SIG-M5 (cell line): ENCODE results near the gene SIK3.

ENCODE experiments used
- DNase-seq: peaks from one replicate; lab custom pipeline; 2025; lab: John Stamatoyannopoulos, UW

Gene SIK3

DNA sequence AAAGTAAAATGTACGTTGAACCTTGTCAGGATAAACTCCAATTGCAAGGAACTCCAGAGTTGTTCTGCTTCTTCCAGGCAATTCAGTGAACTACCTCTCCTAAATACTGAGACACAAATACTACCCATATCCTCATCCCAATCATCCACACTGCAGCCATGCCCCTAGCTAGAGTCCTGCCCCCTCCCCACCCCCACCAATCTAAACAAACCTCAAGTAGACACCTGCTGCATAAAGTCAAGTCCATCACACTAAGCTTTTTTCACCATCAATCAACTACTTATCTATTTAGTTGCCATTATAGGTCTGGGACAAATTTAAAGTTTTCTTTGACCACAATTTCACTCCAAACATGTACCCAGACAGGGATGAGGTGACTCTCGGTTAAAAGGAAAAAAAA is 167.6 kb downstream of the SIK3 start:
- no peak for DNase-seq

GRCh38 chr11:116930177-116930576 is 168.1 kb downstream of the SIK3 start:
- no peak for DNase-seq

DNA sequence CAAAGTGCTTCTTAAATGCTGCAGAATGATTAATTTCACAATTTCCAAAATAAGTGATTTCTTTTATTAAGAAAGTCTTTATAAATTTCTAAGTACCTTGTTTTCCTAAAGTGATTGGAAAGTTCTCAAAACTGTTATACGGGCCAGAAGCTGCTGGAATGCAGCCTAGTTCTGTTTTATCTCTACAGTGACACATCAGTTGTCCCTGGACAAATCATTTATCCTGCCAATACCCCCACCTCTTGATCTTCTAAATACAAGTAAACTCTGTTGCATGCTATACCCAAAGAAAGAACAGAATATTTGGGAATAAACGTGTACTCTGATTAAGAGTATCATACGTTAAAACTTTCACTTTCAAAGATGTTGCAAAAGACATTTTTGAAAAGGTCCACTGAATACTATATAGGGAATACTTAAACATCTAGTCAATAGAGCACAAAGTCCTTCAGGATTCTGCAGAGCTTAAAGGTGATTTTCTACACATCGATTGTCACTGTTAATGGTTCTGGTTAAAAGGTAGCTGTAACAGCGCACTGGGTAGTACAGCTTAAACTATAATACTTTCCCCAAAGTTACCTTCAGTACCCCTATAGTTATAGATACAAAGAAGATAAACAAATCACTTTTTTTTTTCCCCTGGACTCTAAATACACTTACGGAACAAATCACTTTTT is 168.7 kb downstream of the SIK3 start:
- no peak for DNase-seq

- DNase-seq = no peak
These were observed 169.4 kb downstream of the SIK3 start for GRCh38 chr11:116928845-116929244.

DNA sequence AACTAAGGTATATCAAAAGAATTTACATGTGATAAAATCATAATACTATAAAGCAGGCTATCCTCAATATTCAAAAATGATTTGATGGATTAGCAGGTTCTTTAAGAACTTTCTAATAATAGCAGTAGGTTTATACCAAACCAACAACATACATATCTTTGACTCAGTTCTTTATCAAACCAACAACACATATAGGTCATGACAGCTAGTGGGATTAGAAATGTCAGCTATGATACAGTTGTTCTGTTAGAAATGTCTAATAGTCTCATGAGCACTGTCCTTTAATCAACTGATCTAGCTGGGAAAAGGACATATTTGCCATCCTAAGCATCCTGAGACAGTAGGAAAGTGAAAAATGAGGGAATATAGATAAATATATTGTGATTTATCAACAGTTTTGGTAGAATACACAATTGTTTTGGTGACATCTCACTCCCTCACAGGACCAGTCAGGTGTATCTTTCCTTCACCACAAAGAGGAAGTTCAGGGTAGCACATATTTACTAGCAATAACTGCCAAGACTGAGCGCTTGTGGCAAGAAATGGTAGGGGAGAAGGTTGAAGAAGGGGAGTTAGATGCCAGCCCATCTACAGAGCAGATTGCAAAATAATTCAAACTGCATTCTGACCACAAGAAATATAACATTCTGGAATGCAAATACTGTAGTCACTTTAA is 170.0 kb downstream of the SIK3 start:
- DNase-seq = no peak

GRCh38 chr11:116927163-116927974 is 170.9 kb downstream of the SIK3 start:
- DNase-seq = no peak

- DNase-seq = no peak
These were observed 173.2 kb downstream of the SIK3 start for GRCh38 chr11:116925050-116925449.

- DNase-seq = no peak
These were observed 179.1 kb downstream of the SIK3 start for GRCh38 chr11:116918925-116919655.

DNA sequence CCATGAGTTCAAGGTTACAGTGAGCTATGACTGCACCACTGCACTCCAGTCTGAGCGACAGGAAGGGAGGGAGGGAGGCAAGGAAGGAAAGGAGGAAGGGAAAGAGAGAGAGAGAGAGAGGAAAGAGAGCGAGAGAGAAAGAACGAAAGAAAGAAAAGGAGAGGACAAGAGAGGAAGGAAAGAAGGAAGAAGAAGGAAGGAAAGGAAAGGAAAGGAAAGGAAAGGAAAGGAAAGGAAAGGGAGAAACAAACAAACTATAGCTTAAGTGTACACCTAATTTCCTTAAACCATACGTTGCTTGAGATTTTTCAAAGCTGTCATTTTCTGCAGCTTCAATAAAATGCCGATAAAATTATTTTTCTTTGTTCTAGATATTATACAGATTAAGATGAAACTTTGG is 180.6 kb downstream of the SIK3 start:
- no peak for DNase-seq

GRCh38 chr11:116916886-116917285 is 181.3 kb downstream of the SIK3 start:
- DNase-seq = no peak

- DNase-seq = no peak
These were observed 182.2 kb downstream of the SIK3 start for GRCh38 chr11:116916052-116916451.

DNA sequence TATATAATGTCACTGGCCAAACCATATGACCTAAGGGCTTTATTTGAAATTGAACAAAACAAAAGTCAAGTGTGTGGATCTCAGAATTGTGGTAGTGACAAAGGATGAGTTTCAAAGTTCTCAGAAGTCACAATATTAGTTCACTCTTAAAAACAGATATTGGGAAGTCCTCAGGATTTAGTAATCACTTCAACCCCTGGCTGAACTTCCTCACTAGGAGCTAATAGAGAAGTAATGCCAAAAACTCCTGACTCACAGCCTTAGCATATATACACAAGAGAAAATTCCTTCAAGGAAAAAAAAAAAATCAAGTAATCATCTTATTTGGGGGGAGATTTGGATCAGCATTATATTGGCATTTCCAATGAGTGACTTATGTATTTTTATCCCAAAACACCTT is 185.2 kb downstream of the SIK3 start:
- no peak for DNase-seq

- DNase-seq = no peak
These were observed 186.1 kb downstream of the SIK3 start for GRCh38 chr11:116911976-116912734.

GRCh38 chr11:116910847-116911246 is 187.4 kb downstream of the SIK3 start:
- no peak for DNase-seq

GRCh38 chr11:116910378-116910777 is 187.8 kb downstream of the SIK3 start:
- DNase-seq = no peak

DNA sequence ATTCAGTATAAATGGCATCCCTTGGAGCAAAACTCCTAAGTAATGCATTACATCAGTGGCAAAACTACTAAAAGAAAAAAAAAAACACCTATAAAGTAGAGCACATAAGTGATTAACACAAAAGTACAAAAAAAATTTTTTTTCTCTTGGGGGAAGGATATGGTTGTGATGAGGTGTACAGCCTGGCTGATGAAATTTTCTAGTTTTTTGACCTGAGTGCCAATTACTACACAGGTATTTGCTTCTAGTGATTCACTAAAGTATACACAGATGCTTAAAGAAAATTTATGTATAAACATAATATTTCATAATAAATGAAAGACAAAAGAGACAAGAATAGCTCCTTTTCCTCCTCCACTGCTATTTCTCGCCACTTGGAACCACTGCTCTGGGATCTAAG is 189.0 kb downstream of the SIK3 start:
- DNase-seq = no peak

- DNase-seq = no peak
These were observed 191.7 kb downstream of the SIK3 start for GRCh38 chr11:116906479-116906878.

DNA sequence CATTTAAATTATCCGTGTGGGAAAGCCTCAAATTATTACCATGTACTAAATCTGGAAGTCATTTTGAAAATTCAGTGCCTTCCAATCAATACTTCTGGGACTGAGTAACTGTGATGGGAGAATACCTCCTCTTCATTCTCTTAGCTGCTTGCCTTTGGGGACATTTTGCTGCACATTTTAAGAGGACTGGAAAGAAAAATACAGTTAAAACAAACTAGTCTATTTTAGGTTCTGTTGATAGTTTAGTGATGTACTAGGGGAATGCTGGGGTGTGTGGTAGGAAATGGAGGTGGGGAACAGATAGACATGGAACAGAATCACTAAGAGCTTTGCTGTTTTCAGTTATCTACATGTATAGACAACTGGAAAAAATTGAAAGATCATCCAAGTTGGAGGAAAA is 195.1 kb downstream of the SIK3 start:
- DNase-seq = no peak

DNA sequence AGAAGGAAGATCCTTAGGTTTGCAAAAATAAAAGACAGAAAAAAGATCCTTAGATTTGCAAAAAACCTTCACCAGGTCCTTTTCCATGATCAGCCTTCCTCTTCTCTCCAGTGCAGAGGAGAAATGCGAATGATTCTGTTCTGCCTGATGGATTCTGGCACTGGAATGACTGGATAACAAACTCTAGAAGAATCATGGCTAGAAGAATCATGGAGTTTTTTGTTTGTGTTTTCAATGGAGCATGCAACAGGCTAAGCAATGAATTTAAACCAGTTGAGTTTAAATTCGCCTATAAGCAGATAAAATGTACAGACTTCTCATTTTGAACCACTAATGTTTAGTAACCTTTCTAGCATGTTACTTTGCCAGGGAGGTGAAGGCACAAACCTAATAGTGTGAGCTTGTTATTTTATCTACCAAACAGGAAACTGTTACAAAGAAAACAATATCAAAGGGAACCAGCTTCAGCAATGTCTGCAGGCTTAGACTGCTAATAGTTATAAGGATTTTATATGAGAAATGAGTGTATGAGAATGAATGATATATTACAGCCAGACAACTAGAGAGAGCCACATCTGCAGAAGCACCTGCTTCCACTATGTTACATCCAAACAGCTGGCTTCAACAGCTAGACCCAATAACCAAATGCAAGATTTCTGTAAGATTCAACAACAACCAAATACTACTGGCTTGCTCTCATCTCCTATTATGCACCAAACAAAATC is 196.1 kb downstream of the SIK3 start:
- DNase-seq = no peak

DNA sequence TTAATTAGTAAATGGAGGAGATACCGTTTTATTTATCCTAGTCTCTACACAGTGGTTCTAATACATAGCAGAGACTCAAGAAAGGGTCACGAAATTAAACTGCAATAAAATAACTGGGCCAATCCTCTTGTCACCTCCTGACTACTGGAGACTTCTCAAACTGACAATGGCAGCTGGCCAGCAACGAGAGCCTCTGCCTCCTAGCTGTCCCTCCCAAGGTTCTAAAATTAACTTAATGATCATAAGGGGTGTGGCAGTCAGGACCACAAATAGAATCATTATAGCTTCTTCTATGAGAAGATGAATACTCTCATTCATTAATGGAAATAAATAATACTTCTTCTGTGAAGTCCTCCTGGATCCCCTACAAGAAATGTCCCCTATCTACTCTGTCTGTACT is 197.0 kb downstream of the SIK3 start:
- no peak for DNase-seq

DNA sequence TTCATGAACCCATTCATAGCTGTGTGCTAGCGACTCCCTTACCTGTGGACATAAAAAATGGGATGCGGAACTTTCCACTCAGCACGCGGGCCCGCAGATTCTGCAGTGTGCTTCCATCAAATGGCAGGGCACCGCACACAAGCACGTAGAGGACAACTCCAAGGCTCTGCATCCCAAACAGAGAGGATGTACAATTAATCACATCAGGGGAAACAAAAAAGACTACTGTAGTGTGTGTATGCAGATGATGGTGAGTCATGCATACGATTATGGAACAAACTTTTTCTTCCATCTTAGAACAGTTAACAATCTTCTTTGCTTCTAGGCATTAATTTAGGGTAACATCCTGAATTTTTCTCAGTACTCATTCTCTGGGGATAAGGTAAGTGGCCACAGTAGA is 202.0 kb downstream of the SIK3 start:
- DNase-seq = no peak
